GM13977 (cell line): ENCODE data around the gene LHX8.

Experiments used
- DNase-seq: peaks from one replicate; pipeline ENCODE4 v3.0.0; 2012; ENCODE audit warnings: low spot score
- CTCF ChIP-seq: IDR thresholded peaks from 2 replicates; pipeline ENCODE4 v1.5.1; 2012; ENCODE audit warnings: mild to moderate bottlenecking, control low read depth; ENCODE audit not compliant: insufficient read depth; ENCODE audit errors: extremely low read depth, missing control alignments
- in situ Hi-C: fragments of 300-500 bp; cut with MboI; formaldehyde crosslinking; loops from one replicate; pipeline ENCODE4 v1.12.0; 2022; ENCODE audit warnings: low sequenced_read_pairs, low pct_unique_long_range_greater_than_20kb, mixed read lengths, inconsistent platforms; ENCODE audit not compliant: unreplicated experiment

LHX8 gene

GRCh38 chr1:75127916-75128717, 6.1 kb upstream of the LHX8 start:
- no peak for TF ChIP-seq CTCF
- DNase-seq: no peak
- in situ Hi-C loops: no loop called here

DNA sequence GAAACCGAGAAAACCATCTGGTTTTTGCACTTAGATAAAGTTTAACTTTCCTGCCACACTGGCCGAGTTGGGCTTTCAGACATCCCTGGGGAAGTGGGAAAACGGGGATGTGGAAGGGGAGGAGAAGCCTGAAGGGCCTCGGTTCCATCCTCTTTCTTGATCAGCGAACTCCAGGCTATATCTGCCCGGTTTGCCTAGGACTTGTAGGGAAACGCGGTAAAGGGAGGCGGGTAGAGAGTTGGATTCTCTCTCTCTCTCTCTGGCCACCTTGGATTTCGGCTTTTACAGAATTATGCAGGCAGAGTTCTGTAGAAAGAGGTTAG, 4.6 kb upstream of the LHX8 start:
- no peak for DNase-seq
- TF ChIP-seq CTCF: no peak
- in situ Hi-C loops: no loop called here

- no peak for DNase-seq
- TF ChIP-seq CTCF: no peak
- in situ Hi-C loops: no loop called here
Measured at GRCh38 chr1:75129983-75130789, 4.0 kb upstream of the LHX8 start.

- DNase-seq: no peak
- in situ Hi-C loops: no loop called here
- no peak for TF ChIP-seq CTCF
Measured at GRCh38 chr1:75130865-75131564, 3.2 kb upstream of the LHX8 start.

DNA sequence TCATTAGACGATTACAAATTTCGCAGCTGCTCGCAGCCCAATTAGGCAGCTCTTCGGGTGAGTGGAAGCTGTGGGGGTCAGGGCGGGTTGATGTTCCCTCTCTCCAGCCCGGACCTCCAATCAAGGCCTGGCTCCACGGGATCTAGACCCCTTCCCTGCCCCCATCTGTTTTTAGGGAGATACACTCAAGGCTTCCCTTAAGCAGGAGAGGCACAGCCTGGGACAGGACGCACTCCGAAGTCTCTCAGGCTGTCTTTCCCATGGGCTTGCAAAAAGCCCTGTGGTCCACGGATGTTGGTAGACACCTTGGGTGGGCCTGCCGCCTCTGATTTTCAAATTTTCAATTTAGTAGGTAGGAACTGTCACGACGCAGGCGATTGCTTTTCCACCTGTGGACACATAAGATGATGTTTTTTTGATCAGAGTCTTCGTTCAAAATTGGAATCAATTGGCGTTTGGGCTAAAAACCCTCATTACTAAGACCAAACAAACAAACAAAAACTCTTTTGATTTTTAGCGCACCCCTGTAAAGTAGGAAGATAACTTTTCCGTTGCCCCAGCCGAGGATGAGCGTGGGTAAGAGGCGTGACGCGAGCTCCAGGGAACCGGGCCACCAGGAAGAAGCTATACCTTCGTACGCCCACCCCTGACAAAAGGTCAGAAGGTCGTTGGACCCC, 2.5 kb upstream of the LHX8 start:
- no peak for DNase-seq
- in situ Hi-C loops: no loop called here
- no peak for TF ChIP-seq CTCF

DNA sequence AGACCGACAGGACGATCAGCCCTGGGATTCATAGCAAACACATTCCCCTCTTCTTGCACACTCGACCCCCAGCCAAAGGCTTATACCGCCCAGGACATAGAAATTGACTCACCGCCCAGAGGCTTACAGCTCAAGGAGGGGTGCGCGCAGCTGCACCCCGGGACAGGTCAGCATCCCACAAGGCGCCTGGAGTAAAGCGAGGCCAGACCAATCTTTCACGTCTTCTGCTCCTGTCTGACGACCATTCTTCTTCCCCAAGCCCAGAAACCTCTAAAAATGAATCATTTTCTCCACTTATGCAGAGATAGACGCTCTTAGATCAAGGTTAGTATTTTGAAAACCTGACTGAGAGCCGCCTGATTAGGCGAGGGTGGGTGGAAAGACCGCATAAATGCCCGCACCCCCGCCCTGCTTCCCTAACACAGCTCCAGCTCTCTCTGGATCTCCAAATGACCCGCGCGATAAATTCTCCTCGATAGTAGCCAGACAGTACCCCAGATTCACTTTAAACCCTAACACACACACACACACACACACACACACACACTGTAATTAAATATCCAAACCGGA, 1.9 kb upstream of the LHX8 start:
- in situ Hi-C loops: no loop called here
- no peak for DNase-seq
- TF ChIP-seq CTCF: no peak
